H1 (cell line): ENCODE measurements around the gene TBX4. TPM values are rescaled to one million over a fixed set of nuclear protein-coding genes. Genes with fewer than 3 reads are reported as not detected.
"Not testable (repeated sequence)": the region's sequence is repeated elsewhere in the genome, so short reads cannot be mapped to it uniquely, and the experiment has no call there.

Experiments
- CTCF ChIA-PET: fragments of 300-600 bp; sonication (Branson Sonifier 250); formaldehyde crosslinking; loops from one replicate; lab custom pipeline; 2021; ENCODE audit not compliant: partially characterized antibody; lab: Charles Lee
- POLR2A ChIA-PET: fragments of 300-600 bp; sonication (Branson Sonifier 250); formaldehyde crosslinking; loops from one replicate; lab custom pipeline; 2021; ENCODE audit warnings: inconsistent platforms; ENCODE audit not compliant: partially characterized antibody; lab: Charles Lee
- DNase-seq, 2 experiments: peaks; one replicate each; pipeline versions ENCODE4 v3.0.0 to v3.0.0-alpha.2; 2010 to 2022; ENCODE audit warnings: low spot score in 2 of 2, low read depth in 1 of 2, mixed read lengths in 1 of 2
- FAIRE-seq: peaks from 2 replicates; lab custom pipeline; 2011; peaks lifted over from hg19 to GRCh38; lab: Jason Lieb, UNC
- H2AFZ ChIP-seq: 2 replicates; pipeline ENCODE4 v1.8.1; 2012; ENCODE audit warnings: low read length, inconsistent platforms
- H2AK5ac ChIP-seq: 2 replicates; pipeline ENCODE4 v1.6.1; 2013; ENCODE audit warnings: low read depth, low read length
- H2BK120ac ChIP-seq: replicated peaks from 2 replicates; pipeline ENCODE3; 2013; ENCODE audit warnings: low read depth, low read length, inconsistent platforms
- H2BK12ac ChIP-seq: 2 replicates; pipeline ENCODE4 v1.6.1; 2013; ENCODE audit warnings: low read depth, low read length
- H2BK15ac ChIP-seq: 2 replicates; pipeline ENCODE4 v1.6.1; 2013; ENCODE audit warnings: low read length
- H2BK20ac ChIP-seq: 2 replicates; pipeline ENCODE4 v1.6.1; 2013; ENCODE audit warnings: low read length
- H2BK5ac ChIP-seq: 2 replicates; pipeline ENCODE4 v1.6.1; 2013; ENCODE audit warnings: low read depth, low read length
- H3K14ac ChIP-seq: 2 replicates; pipeline ENCODE4 v1.6.1; 2013; ENCODE audit warnings: inconsistent platforms; ENCODE audit not compliant: insufficient read length
- H3K18ac ChIP-seq: 2 replicates; pipeline ENCODE4 v1.6.1; 2013; ENCODE audit warnings: low read length; ENCODE audit errors: extremely low read depth
- H3K23ac ChIP-seq: 2 replicates; pipeline ENCODE4 v1.6.1; 2013; ENCODE audit warnings: inconsistent platforms; ENCODE audit not compliant: insufficient read length
- H3K23me2 ChIP-seq: 2 replicates; pipeline ENCODE4 v1.6.1; 2013; ENCODE audit warnings: low read depth, low read length
- H3K27ac ChIP-seq: 2 replicates; pipeline ENCODE4 v1.6.1; 2011; ENCODE audit warnings: low read depth, low read length, inconsistent platforms
- H3K27me3 ChIP-seq, 4 experiments: replicated peaks in 1 of 4; 1 replicate in 1 of 4; 2 replicates in 3 of 4; pipeline versions ENCODE4 v1.6.1 to v1.8.1; 2011 to 2013; ENCODE audit warnings: low read length in 3 of 4, mild to moderate bottlenecking in 3 of 4, inconsistent platforms in 2 of 4, mixed read lengths in 2 of 4, moderate library complexity in 1 of 4; ENCODE audit not compliant: control insufficient read depth in 3 of 4, insufficient read depth in 3 of 4; ENCODE audit errors: extremely low read depth in 1 of 4
- H3K36me3 ChIP-seq, 4 experiments: 2 replicates each; pipeline versions ENCODE4 v1.6.1 to v1.8.1; 2011 to 2013; ENCODE audit warnings: mild to moderate bottlenecking in 4 of 4, low read length in 3 of 4, moderate library complexity in 2 of 4, control low read depth in 1 of 4, inconsistent platforms in 1 of 4; ENCODE audit not compliant: insufficient read depth in 4 of 4, control insufficient read depth in 2 of 4
- H3K4ac ChIP-seq: replicated peaks from 2 replicates; pipeline ENCODE3; 2013; ENCODE audit warnings: low read length, low read depth, mixed read lengths, inconsistent platforms; ENCODE audit not compliant: insufficient read length
- H3K4me1 ChIP-seq, 4 experiments: replicated peaks in 1 of 4; 1 replicate in 1 of 4; 2 replicates in 3 of 4; pipeline versions ENCODE4 v1.6.1 to v1.8.1; 2011 to 2013; ENCODE audit warnings: low read length in 3 of 4, inconsistent platforms in 2 of 4, mixed read lengths in 1 of 4; ENCODE audit not compliant: insufficient read depth in 4 of 4, control insufficient read depth in 3 of 4
- H3K4me2 ChIP-seq, 2 experiments: 2 replicates each; pipeline versions ENCODE4 v1.6.1 to v1.8.1; 2011 to 2013; ENCODE audit warnings: low read depth in 2 of 2, low read length in 2 of 2, control low read depth in 1 of 2, inconsistent platforms in 1 of 2, mild to moderate bottlenecking in 1 of 2; ENCODE audit not compliant: insufficient read depth in 1 of 2
- H3K4me3 ChIP-seq, 4 experiments: fragments of 200-600, 300-600 bp in 1 of 4; sonication (generic), shearing (Covaris generic), sonication (Bioruptor Twin) in 1 of 4; 2 replicates each; pipeline versions ENCODE4 v1.5.1 to v1.8.1; 2011 to 2016; ENCODE audit warnings: low read length in 4 of 4, low read depth in 3 of 4, control low read depth in 2 of 4, inconsistent platforms in 2 of 4, mild to moderate bottlenecking in 2 of 4, mixed read lengths in 1 of 4, moderate library complexity in 1 of 4; ENCODE audit not compliant: insufficient read depth in 2 of 4; ENCODE audit errors: extremely low read depth in 1 of 4
- H3K56ac ChIP-seq: replicated peaks from 2 replicates; pipeline ENCODE3; 2013; ENCODE audit warnings: low read depth, mild to moderate bottlenecking, mixed read lengths, low read length, inconsistent platforms; ENCODE audit not compliant: insufficient read length
- H3K79me1 ChIP-seq: 2 replicates; pipeline ENCODE4 v1.6.1; 2013; ENCODE audit warnings: low read depth, low read length, control low read depth
- H3K79me2 ChIP-seq, 2 experiments: 2 replicates each; pipeline versions ENCODE4 v1.6.1 to v1.8.1; 2012 to 2013; ENCODE audit warnings: low read length in 2 of 2, mild to moderate bottlenecking in 2 of 2, inconsistent platforms in 1 of 2; ENCODE audit not compliant: insufficient read depth in 2 of 2, control insufficient read depth in 1 of 2
- H3K9ac ChIP-seq, 4 experiments: replicated peaks in 1 of 4; 1 replicate in 1 of 4; 2 replicates in 3 of 4; pipeline versions ENCODE4 v1.6.1 to v1.8.1; 2011 to 2013; ENCODE audit warnings: low read depth in 3 of 4, low read length in 3 of 4, control low read depth in 2 of 4, mild to moderate bottlenecking in 2 of 4, moderate library complexity in 2 of 4, inconsistent platforms in 1 of 4; ENCODE audit errors: extremely low read depth in 1 of 4
- H3K9me3 ChIP-seq, 2 experiments: 2 replicates each; pipeline versions ENCODE4 v1.6.1 to v1.8.1; 2012 to 2013; ENCODE audit warnings: mild to moderate bottlenecking in 2 of 2, moderate library complexity in 2 of 2, control low read depth in 1 of 2, inconsistent platforms in 1 of 2, low read depth in 1 of 2, low read length in 1 of 2, mixed read lengths in 1 of 2; ENCODE audit not compliant: insufficient read depth in 2 of 2
- H4K20me1 ChIP-seq, 2 experiments: replicated peaks in 1 of 2; 2 replicates each; pipeline versions ENCODE3 to v1.8.1; 2011 to 2013; ENCODE audit warnings: inconsistent platforms in 2 of 2, low read length in 2 of 2, mild to moderate bottlenecking in 1 of 2; ENCODE audit not compliant: insufficient read depth in 2 of 2, control insufficient read depth in 1 of 2
- H4K5ac ChIP-seq: 2 replicates; pipeline ENCODE4 v1.6.1; 2013; ENCODE audit warnings: low read length, low read depth, mixed read lengths, inconsistent platforms; ENCODE audit not compliant: insufficient read length
- H4K8ac ChIP-seq: 2 replicates; pipeline ENCODE4 v1.8.0; 2013; ENCODE audit warnings: mild to moderate bottlenecking, moderate library complexity, low read length, inconsistent platforms; ENCODE audit not compliant: insufficient read depth; ENCODE audit errors: extremely low read depth
- H4K91ac ChIP-seq: replicated peaks from 2 replicates; pipeline ENCODE3; 2013; ENCODE audit warnings: low read length, mixed read lengths, inconsistent platforms; ENCODE audit not compliant: insufficient read length
- WGBS, 2 experiments: shearing (Covaris generic) in 1 of 2; methylation state at CpG; one replicate each; pipeline versions ENCODE4 v1.1.6 to v1.1.7; 2013 to 2015; ENCODE audit warnings: low lambda C conversion rate in 2 of 2, mixed read lengths in 2 of 2, inconsistent platforms in 1 of 2, low coverage in 1 of 2, missing lambda C conversion rate in 1 of 2; ENCODE audit not compliant: insufficient replicate concordance in 2 of 2, insufficient coverage in 1 of 2, insufficient read length in 1 of 2; ENCODE audit errors: extremely low coverage in 1 of 2, missing lambda C conversion rate in 1 of 2; 5-methylcytosine and 5-hydroxymethylcytosine counted together
- polyA plus RNA-seq, 7 experiments: library from polyadenylated mRNA; depleted of rRNA in 3 of 7; stranded (reverse) in 5 of 7; unstranded in 2 of 7; fragments of >200 nt in 5 of 7; fragments of 200-250 nt in 2 of 7; gene quantifications; 1 replicate in 5 of 7; 2 replicates in 1 of 7; 4 replicates in 1 of 7; pipeline versions ENCODE4 v1.2.1 to v1.2.3, GENCODE V29; 2011 to 2013; ENCODE audit warnings: missing spikeins in 2 of 7, mixed read lengths in 2 of 7
- total RNA-seq: library from RNA; stranded (reverse); fragmentation: NEBNext Ultra II Directional; extraction: Animal tissue kit (Norgen Biotek cat#: 25700); gene quantifications from 2 replicates; pipeline ENCODE4 v1.2.1, GENCODE V29; 2021

TBX4 gene
- total and polyA plus RNA-seq, 2 of the 8 experiments (the other 6 are each of a cell fraction or from before 2014, with no cell fraction given), result 0.02 TPM; not detected in 1

DNA sequence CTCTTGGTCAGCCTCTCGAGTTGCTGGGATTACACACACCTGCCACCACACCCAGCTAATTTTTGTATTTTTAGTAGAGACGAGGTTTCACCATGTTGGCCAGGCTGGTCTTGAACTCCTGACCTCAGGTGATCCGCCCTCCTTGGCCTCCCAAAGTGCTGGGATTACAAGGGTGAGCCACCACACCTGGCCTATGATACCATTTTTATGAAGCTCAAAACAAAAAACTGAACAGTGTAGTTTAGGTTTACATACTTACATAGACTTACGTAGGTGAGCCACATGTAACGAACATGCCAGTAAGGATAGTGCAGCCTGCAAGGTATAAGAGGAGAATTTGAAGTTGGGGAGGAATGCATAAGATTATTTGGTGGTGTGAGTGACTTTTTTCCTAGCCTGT, 57.2 kb downstream of the TBX4 start:
- POLR2A ChIA-PET, H3K4me3 ChIP-seq, H2BK120ac ChIP-seq, H4K20me1 ChIP-seq, H4K8ac ChIP-seq, H2AFZ ChIP-seq, FAIRE-seq, H3K56ac ChIP-seq, H4K91ac ChIP-seq, H3K79me1 ChIP-seq, H3K36me3 ChIP-seq, H3K4ac ChIP-seq, H3K23me2 ChIP-seq, H3K27me3 ChIP-seq, DNase-seq, H3K9me3 ChIP-seq, H3K27ac ChIP-seq, H3K23ac ChIP-seq, H3K9ac ChIP-seq, H3K4me1 ChIP-seq, H2BK15ac ChIP-seq, H3K4me2 ChIP-seq, H3K18ac ChIP-seq, H2BK12ac ChIP-seq, H3K14ac ChIP-seq, H3K79me2 ChIP-seq, H2BK20ac ChIP-seq, H2BK5ac ChIP-seq, H2AK5ac ChIP-seq, H4K5ac ChIP-seq: not testable (repeated sequence)
- CTCF ChIA-PET, result interaction anchor here (1.5 kb wide), 2 partner anchors 23 to 126 kb away, joined by 3 to 4 read pairs; no protein-coding TSS in a partner anchor
- 89% methylated on average over 5 of the region's 5 CpGs; no CpG with 5 or more reads in 1 of the 2 experiments for WGBS, 2 experiments
